HFFc6 (cell line): ENCODE results near the gene CBFA2T2. TPM values are rescaled to one million over a fixed set of nuclear protein-coding genes. Genes with fewer than 3 reads are reported as not detected.

ENCODE experiments used
- DNase-seq: peaks from one replicate; pipeline ENCODE4 v3.0.0-alpha.2; 2018
- H3K27ac Mint-ChIP-seq: 2 replicates; pipeline ENCODE4 v1.8.0; 2020; ENCODE audit warnings: mild to moderate bottlenecking, mixed read lengths
- H3K27me3 Mint-ChIP-seq: 2 replicates; pipeline ENCODE4 v1.8.0; 2021; ENCODE audit warnings: mild to moderate bottlenecking, moderate library complexity, mixed read lengths; ENCODE audit not compliant: insufficient read depth
- H3K36me3 Mint-ChIP-seq: 2 replicates; pipeline ENCODE4 v1.8.0; 2021; ENCODE audit warnings: low read depth, mixed read lengths
- H3K4me1 Mint-ChIP-seq: 2 replicates; pipeline ENCODE4 v1.8.0; 2020; ENCODE audit warnings: low read depth, mixed read lengths
- H3K4me3 Mint-ChIP-seq: 2 replicates; pipeline ENCODE4 v1.8.0; 2020; ENCODE audit warnings: mild to moderate bottlenecking, moderate library complexity, mixed read lengths
- H3K9me3 Mint-ChIP-seq: 2 replicates; pipeline ENCODE4 v1.8.0; 2020; ENCODE audit warnings: mild to moderate bottlenecking, mixed read lengths
- CTCF ChIP-seq: fragments of 200-600 bp; sonication (generic); IDR thresholded peaks from 2 replicates; pipeline ENCODE4 v1.5.0; 2021; ENCODE audit warnings: antibody characterized with exemption, mild to moderate bottlenecking
- total RNA-seq, 6 experiments: library from RNA; stranded (reverse); fragmentation: NEBNext Ultra II Directional; extraction: Animal tissue kit (Norgen Biotek cat#: 25700); gene quantifications; 2 replicates in 1 of 6; 3 replicates in 5 of 6; pipeline ENCODE4 v1.2.3, GENCODE V29; 2021

CBFA2T2 gene
- total RNA-seq, 6 experiments from 2014 or later = 7.0 to 9.1 (median 8.0) TPM

- Mint-ChIP-seq H3K36me3 (0 out of 2 replicates have a peak, but pooled peaks cover 4% of the 10 kb centered on the region), H3K27me3 (peaks cover 2% of the 10 kb centered on the region; the same call in 1 of the 2 replicates), H3K27ac (peak overlapping the region; percentile 85), H3K9me3 (no peaks in the 10 kb centered on the region), H3K4me3 (peak overlapping the region; percentile 95), H3K4me1 (peaks cover 58% of the 10 kb centered on the region)
- no peak for DNase-seq
- no peak for TF ChIP-seq CTCF
These were observed 183.8 kb downstream of the CBFA2T2 start for GRCh38 chr20:33673410-33674293.

DNA sequence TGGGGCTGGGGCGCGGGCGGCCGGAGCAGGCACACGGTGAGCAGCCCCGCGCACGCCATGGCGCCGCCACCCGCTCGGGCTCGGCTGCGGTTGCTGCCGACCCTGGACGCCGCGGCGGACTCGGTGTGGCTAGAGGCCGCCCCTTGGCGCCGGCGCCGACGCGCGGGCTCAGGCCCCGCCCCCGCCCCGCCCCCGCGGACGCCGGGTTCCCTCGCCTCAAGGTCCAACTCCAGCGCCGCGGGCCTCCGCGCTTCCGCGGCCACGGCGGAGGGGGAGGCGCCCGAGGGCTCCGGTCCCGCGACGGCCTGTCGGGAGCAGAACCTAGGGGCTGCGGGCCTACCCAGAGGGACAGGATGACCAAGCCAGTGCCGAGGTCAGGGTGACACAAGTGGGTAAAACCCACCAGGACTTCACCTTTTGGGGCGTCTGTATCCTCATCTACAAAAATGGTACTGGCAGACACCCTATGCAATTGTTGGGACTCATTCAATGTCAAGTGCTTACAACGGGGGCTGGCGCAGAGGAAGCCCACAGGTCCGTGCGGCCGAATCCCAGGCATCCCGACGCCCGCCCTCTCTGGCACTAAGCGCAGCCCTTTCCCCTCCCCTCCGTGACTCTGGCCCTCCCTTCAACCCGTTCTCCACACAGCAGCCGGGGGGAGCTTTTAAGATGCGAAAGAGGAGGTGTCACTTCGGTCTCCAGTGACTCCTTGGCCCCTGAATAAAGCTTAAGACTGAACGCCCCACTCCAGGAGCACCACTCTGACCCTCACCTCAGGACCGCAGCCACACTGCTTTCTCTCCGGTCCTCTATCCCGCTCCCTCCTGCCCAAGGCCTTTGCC lies 184.6 kb downstream of the CBFA2T2 start, which contains the start of gene NECAB3:
TSS of gene NECAB3 (minus strand) at position 135 of the 842 bp plus-strand sequence. CDS start at position 59, 76 bp downstream.
- Mint-ChIP-seq H3K4me3 (peak within 1 kb of the TSS; percentile 95), H3K4me1 (peaks cover 56% of the 10 kb centered on the region), H3K9me3 (no peaks in the 10 kb centered on the region), H3K36me3 (0 out of 2 replicates have a peak, but pooled peaks cover 4% of the 10 kb centered on the region), H3K27ac (peak within 1 kb of the TSS; percentile 85), H3K27me3 (peaks cover 2% of the 10 kb centered on the region; the same call in 1 of the 2 replicates)
- no peak for TF ChIP-seq CTCF
- peak; percentile 51 for DNase-seq

GRCh38 chr20:33675136-33675959 lies 185.5 kb downstream of the CBFA2T2 start:
- peaks cover 47% of the 10 kb centered on the region for H3K4me1 Mint-ChIP-seq
- 0 out of 2 replicates have a peak, but pooled peaks cover 4% of the 10 kb centered on the region for H3K36me3 Mint-ChIP-seq
- TF ChIP-seq CTCF = no peak
- peak overlapping the region; percentile 83 for H3K27ac Mint-ChIP-seq
- H3K4me3 Mint-ChIP-seq = peak overlapping the region; percentile 81
- DNase-seq = no peak
- peaks cover 2% of the 10 kb centered on the region; the same call in 1 of the 2 replicates for H3K27me3 Mint-ChIP-seq
- H3K9me3 Mint-ChIP-seq = no peaks in the 10 kb centered on the region

GRCh38 chr20:33676121-33676520 lies 186.2 kb downstream of the CBFA2T2 start:
- peaks cover 47% of the 10 kb centered on the region for H3K4me1 Mint-ChIP-seq
- no peak for DNase-seq
- H3K36me3 Mint-ChIP-seq = 0 out of 2 replicates have a peak, but pooled peaks cover 4% of the 10 kb centered on the region
- H3K27ac Mint-ChIP-seq = peak overlapping the region; percentile 83; the same call in 1 of the 2 replicates
- peak overlapping the region; percentile 13; the same call in 1 of the 2 replicates for H3K4me3 Mint-ChIP-seq
- H3K9me3 Mint-ChIP-seq = no peaks in the 10 kb centered on the region
- H3K27me3 Mint-ChIP-seq = peaks cover 2% of the 10 kb centered on the region; the same call in 1 of the 2 replicates
- no peak for TF ChIP-seq CTCF
